Renal pelvis (tissue), 4 donors: ENCODE data around the gene PKNOX2. TPM values are rescaled to one million over a fixed set of nuclear protein-coding genes. Genes with fewer than 3 reads are reported as not detected.

Source experiments
- DNase-seq: peaks from one replicate; pipeline ENCODE4 v3.0.0-alpha.2; 2013
- polyA plus RNA-seq, 3 donors: library from polyadenylated mRNA; unstranded; fragments of 120-200 nt; gene quantifications; one replicate each; pipeline ENCODE4 v1.2.1, GENCODE V29; 2013; ENCODE audit not compliant: insufficient read length in 3 of 3

Gene PKNOX2
- polyA plus RNA-seq, 3 donors = 11.3 to 14.8 (median 13.4) TPM

DNA sequence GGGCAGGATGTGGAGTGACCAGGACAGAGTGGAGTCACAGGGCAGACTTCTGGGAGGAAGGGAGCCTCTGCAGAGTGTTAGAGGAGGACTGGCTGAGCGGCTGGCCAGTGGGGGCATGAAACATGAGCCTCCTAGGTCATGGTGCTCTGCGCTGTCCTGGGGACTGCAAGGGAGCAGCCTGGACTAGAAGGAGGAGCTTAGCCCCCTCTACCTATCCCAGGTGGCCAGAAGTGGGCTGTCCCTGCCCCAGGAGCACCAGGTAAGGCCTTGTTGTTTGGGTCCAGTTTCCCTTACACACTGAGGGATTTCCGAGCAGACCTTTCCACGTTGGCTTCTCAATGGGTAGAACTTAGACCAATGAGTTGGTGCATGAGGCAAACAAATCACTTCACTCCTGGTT is 7.4 kb downstream of the PKNOX2 start:
- no peak for DNase-seq

DNA sequence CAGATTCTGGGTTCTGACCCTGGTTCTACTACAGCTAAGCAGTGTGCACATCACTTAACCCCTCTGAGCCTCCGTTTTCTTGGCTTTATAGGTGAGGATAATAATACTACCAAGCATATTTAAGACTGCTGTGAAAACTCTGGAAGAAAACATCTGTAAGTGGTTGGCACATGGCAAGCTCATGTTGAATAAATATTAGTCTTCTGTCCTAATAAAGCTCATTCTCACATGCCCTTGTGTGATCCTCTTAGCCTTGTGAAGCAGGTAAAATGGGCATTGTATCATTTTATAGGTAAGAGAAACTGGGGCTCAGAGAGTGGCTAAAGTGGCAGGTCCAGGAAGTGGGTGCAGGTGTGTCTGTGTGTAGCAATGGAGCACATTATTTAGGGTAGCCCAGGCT is 8.5 kb downstream of the PKNOX2 start:
- no peak for DNase-seq

- no peak for DNase-seq
Measured at GRCh38 chr11:125173556-125173955, 9.0 kb downstream of the PKNOX2 start.

DNA sequence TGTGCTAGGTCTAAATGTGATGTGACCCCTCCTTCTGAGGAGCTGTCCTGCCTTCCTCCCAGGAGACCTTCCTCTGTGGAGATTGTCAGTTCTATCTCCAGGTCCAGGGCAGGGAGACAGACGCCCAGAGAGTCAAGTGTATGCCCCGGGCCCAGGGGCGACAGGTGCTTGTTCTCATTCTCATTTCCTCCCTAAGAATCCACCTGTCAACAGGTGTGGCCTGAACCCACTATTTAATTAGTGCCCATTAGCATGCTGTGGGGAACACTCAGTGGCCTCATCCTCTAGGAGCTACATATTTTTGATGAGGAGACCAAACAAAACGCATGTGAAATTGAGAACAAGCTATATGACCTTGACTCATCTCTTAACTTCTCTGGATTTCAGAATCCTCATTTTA is 9.5 kb downstream of the PKNOX2 start:
- no peak for DNase-seq

- DNase-seq = no peak
Measured at GRCh38 chr11:125174686-125175085, 10.1 kb downstream of the PKNOX2 start.

GRCh38 chr11:125175166-125175565 is 10.6 kb downstream of the PKNOX2 start:
- DNase-seq = no peak

DNA sequence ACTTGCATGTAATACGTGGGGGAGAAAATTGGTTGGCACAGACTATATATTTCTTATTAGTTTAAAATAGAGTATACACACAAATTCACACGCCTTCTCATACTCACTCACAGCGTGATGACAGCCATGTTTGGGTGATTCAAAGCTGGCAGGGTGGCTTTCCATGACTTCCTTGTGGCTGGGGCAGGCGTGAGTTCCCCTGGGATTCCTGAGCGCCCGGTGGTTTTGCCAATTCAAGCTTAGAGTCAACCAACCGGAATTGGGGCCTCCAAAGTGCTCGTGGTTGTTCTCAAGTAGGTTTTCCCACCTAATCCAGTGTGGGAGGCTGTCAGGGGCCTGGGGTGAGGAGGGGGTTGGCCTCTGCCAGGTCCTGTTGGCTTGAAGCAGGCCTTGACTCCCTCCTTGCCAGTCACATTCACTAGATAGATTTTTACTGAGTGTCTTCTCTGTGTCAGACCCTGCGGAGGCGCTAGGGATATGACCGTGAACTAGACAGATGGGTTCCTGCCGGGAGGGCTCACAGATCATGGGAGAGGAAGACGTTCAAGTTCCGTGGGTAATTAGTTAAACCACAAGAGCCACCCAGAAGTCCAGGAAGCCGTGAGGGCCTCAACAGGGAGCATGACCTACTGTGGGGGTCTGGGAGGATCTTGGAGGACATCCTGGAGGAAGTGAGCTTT is 11.5 kb downstream of the PKNOX2 start:
- no peak for DNase-seq

GRCh38 chr11:125176866-125177265 is 12.3 kb downstream of the PKNOX2 start:
- DNase-seq = no peak

DNA sequence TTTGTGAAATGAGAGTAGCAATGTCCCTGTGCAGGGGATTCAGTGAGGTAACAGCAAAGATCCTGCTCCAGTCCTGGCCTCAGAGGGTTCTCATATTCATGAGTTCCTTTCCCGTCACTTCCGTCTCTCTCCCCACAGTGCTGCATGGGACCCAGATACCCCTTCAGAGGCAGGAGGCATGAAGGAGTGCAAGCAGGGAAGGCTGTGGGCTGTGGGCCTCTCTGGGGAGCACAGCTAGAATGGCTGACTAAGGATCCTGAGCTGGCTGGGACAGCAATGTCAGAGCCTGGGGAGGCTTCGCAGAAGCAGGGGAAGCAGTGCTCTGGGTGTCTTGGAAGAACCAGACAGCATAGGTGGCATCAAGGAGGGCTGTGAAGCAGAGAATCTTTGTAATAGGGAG is 13.0 kb downstream of the PKNOX2 start:
- no peak for DNase-seq

DNA sequence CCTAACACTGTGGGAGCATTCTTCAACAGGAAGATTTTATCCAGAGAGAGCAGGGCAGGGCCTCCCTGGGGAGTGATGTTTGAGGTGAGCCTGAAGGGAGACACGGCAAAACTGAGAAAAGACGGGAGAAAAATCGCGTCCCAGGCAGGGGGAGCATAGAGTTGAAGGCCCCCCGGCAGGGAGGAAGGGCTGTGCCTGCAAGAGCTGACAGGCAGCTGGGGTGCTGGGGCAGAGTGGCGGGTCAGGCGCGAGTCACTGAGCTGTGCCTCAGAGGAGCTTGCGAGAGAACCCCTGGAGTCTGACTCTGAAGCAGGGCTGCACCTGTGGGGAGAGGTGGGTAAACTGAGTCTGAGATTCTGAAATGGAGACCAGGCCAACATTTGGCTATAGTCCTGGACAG is 14.8 kb downstream of the PKNOX2 start:
- no peak for DNase-seq

GRCh38 chr11:125179895-125180294 is 15.3 kb downstream of the PKNOX2 start:
- no peak for DNase-seq

GRCh38 chr11:125180413-125181305 is 16.1 kb downstream of the PKNOX2 start:
- no peak for DNase-seq

DNA sequence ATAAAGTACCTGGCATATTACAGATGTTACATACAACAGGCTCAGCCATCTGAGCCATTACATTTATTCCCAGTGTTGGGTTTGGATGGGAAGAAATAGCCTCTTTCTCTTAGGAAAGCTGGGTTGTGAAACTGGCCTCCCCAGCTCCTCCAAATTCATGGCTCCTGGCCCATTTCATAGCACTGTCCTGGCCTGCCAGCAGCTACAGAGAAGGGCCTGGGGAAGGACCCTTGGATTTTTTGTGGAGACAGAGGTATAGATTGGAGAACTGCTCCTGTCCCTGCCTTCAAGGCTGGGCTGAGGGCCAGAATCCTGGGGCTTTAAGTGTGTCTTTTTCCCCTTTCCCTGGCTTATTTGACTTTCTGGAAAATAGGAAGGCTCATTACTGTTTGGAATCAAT is 18.0 kb downstream of the PKNOX2 start:
- no peak for DNase-seq

- DNase-seq = no peak
Measured at GRCh38 chr11:125183641-125184040, 19.1 kb downstream of the PKNOX2 start.

GRCh38 chr11:125188021-125188420 is 23.5 kb downstream of the PKNOX2 start:
- no peak for DNase-seq

GRCh38 chr11:125190566-125190965 is 26.0 kb downstream of the PKNOX2 start:
- no peak for DNase-seq

- DNase-seq = no peak
Measured at GRCh38 chr11:125192183-125192582, 27.6 kb downstream of the PKNOX2 start.

- no peak for DNase-seq
Measured at GRCh38 chr11:125192717-125193415, 28.3 kb downstream of the PKNOX2 start.

- DNase-seq = no peak
Measured at GRCh38 chr11:125193416-125193726, 28.8 kb downstream of the PKNOX2 start.

DNA sequence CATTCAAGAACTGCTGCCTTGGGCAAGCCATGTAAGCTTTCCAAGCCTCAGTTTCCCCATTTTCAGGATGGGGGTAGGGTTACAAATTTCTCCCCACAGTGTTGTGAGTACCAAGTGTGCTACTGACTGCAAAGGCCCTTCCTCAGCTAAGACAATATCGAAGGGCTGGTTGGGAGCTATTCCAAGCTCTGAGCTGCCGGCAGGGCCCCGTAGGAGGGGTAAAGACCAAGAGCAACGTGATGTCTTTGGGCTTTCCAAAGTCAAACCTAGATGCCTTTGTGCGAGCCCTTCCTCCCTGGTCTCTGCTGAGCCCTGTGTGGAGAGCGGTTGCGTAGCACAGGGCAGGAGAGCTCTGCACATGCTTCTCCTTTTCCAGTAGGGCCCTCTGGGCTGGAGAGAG is 29.3 kb downstream of the PKNOX2 start:
- no peak for DNase-seq

DNA sequence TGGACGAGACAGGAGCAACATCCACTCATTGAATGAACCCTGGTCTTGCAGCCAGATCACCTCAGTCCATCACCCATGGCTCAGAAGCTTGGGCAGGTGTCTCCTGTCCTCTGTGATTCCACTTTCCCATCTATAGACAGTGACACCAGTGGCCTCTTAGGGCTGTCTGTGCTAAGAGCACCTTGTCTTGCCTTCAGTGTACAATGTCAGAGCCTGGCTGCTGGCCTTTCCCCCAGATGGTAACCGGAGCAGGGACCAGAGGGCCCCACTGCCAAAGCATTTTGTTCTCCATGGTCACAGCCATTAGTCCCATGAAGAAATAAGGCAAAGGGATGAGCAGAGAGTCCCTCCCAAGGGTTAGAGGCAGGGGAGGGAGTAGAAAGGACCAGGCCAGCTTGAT is 35.4 kb downstream of the PKNOX2 start:
- DNase-seq = no peak

GRCh38 chr11:125200441-125200840 is 35.9 kb downstream of the PKNOX2 start:
- DNase-seq = no peak
